Epithelial cell of proximal tubule (primary cell): Measurements from ENCODE around the gene CD82. TPM values are rescaled to one million over a fixed set of nuclear protein-coding genes. Genes with fewer than 3 reads are reported as not detected.

Source experiments
- DNase-seq: peaks from one replicate; pipeline ENCODE4 v3.0.0-alpha.2; 2011; ENCODE audit warnings: low read depth
- H3K4me3 ChIP-seq: 2 replicates; pipeline ENCODE4 v1.5.1; 2011; ENCODE audit warnings: low read depth, mild to moderate bottlenecking, low read length
- total RNA-seq: library from RNA; depleted of rRNA; stranded (reverse); fragments of >200 nt; gene quantifications from 2 replicates; pipeline ENCODE4 v1.2.3, GENCODE V29; 2015
- TF ChIP-seq, protein P1 (sequence below): conservative IDR thresholded peaks from 2 replicates; pipeline ENCODE4 v1.5.1; 2012; ENCODE audit warnings: low read depth, mild to moderate bottlenecking, low read length

CD82 gene
- total RNA-seq, 1 donor from 2014 or later = 14.2 TPM

GRCh38 chr11:44535191-44535980 is 30.1 kb upstream of the CD82 start:
- no peak overlapping the region for H3K4me3 ChIP-seq
- TF ChIP-seq, protein P1, sequence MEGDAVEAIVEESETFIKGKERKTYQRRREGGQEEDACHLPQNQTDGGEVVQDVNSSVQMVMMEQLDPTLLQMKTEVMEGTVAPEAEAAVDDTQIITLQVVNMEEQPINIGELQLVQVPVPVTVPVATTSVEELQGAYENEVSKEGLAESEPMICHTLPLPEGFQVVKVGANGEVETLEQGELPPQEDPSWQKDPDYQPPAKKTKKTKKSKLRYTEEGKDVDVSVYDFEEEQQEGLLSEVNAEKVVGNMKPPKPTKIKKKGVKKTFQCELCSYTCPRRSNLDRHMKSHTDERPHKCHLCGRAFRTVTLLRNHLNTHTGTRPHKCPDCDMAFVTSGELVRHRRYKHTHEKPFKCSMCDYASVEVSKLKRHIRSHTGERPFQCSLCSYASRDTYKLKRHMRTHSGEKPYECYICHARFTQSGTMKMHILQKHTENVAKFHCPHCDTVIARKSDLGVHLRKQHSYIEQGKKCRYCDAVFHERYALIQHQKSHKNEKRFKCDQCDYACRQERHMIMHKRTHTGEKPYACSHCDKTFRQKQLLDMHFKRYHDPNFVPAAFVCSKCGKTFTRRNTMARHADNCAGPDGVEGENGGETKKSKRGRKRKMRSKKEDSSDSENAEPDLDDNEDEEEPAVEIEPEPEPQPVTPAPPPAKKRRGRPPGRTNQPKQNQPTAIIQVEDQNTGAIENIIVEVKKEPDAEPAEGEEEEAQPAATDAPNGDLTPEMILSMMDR = no peak
- no peak for DNase-seq

DNA sequence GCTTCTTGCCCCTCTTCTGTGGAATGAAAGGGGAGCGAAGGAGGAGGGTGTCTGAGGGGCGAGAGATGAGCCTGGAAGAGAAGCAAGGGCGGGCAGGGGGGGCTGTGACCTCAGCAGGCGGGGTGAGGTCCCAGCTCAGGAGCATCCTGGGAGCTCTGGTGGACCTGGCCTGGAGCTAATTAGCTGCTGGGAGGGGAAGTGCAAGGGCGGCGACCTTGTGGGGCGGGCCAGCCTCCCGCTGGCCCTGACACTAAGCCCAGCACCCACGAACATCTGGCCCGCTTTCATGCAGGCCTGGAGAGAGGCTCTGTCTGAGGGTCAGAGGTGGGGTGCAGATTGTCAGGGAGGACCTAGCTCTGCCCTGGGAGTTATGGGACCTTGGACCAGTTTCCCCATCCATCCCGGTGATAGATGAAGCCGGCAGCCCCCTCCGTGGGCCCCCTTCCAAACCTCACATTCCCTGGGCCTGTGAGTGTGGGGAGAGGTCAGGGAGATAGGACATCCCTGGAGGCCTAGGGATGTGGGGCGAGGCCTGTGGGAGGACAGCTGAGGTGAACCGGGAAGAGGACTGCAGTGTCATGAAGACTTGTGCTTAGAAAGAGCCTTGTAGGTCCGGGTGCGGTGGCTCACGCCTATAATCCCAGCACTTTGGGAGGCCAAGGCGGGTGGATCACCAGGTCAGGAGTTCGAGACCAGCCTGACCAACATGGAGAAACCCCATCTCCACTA is 28.5 kb upstream of the CD82 start:
- H3K4me3 ChIP-seq = no peak overlapping the region
- DNase-seq = no peak
- TF ChIP-seq, protein P1 = no peak

- H3K4me3 ChIP-seq = no peak overlapping the region
- no peak for DNase-seq
- TF ChIP-seq, protein P1 = no peak
These were observed 27.8 kb upstream of the CD82 start for GRCh38 chr11:44537679-44538078.

DNA sequence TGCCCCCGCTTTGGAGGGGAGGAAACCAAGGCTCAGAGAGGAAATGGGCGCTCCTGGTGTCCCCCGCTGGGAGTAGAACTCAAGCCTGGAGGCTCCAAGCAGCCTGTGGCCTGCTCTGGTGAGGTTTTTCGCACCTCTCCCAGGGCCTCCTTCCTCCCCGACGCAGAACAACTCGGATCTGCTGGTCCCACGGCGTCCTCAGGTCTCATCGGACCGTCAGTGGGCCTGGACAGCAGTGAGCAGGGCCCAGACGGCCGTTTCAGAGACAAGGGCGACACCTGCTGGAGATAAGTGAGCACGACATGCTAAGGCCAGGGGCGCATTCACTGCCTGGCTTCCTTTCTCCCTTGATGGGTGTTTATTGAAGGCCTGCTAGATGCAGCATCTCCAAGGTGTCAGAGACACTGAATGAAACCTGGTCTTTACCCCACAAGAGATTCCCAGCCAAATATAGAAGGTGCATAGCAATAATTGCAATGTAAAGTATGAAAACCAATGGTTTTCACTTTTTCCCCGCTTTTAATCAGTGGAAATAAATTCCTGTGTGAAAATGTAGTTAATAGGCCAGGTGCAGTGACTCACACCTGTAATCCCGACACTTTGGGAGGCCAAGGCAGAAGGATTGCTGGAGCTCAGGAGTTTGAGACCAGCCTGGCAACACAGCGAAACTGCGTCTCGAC is 26.9 kb upstream of the CD82 start:
- H3K4me3 ChIP-seq = no peak overlapping the region
- DNase-seq = no peak
- TF ChIP-seq, protein P1 = peak; percentile 94

- TF ChIP-seq, protein P1 = no peak
- H3K4me3 ChIP-seq = no peak overlapping the region
- DNase-seq = no peak
These were observed 25.5 kb upstream of the CD82 start for GRCh38 chr11:44539971-44540370.

DNA sequence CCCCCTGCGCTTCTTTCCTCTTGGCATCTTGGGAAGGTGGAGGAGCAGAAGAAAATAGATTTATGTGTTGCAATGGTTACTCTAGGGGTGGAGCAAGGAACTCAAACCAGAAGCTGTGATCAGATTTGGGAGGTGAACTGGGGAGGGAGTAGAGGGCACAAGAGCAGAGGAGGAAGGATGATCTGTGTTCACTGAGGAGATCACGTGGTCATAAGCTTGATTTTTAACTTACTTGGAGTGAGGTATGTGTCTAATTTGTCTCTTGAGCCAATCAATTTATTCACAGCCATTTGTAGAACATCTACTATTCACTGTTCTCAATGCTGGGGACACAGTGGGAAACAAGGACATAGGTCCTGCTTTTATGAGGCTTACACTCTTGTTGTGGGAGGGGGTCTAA is 24.8 kb upstream of the CD82 start:
- TF ChIP-seq, protein P1 = no peak
- DNase-seq = no peak
- no peak overlapping the region for H3K4me3 ChIP-seq
